NCI-H2029 (cell line): Measurements from ENCODE around the gene ZNF354C.
"Not testable (repeated sequence)": the region's sequence is repeated elsewhere in the genome, so short reads cannot be mapped to it uniquely, and the experiment has no call there.

Experiments
- DNase-seq: peaks from one replicate; lab custom pipeline; 2025; lab: John Stamatoyannopoulos, UW

Gene ZNF354C

GRCh38 chr5:179060116-179061008, at the start of gene ZNF354C:
TSS of gene ZNF354C (plus strand) at chr5:179060373. CDS start at chr5:179062069, 1,696 bp downstream.
- DNase-seq: peak; percentile 74

DNA sequence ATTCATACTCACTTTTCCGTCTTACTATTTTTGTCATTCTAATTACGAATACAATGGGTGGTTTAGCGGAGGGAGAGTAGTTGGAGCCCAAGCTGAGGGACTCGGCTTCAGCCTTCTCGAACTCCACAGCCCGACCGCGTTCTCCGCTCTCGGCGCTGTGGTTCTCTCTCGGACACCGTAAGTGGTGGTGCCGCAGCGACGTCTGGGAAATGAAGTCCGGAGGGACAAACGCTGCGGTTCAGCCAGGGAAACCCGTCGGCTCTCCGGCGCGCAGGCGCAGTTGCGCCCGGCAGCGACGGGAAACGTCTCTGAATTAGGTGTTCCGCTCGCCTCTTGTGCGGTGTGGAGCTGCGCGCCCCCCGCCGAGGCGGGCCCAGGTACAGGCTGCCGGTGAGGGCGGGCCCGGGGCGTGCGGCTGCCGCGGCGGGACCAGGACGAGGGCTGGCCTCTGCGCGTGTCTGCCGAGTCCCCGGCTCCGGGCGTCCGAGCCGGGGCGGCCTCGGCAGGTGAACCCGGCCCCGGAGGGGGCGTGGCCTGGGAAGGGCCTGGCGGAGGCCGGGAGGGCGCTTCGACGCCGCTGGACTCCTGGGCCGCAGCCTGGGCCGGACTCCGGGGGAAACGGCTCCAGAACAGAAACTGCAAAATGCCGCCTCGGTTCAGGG, 36.5 kb upstream of the ZNF354C start, which contains the start of gene ZNF879:
TSS of gene ZNF879 (plus strand) at position 277 of the 662 bp plus-strand sequence. CDS start 1,201 bp downstream, outside the sequence.
- DNase-seq: peak; percentile 90

DNA sequence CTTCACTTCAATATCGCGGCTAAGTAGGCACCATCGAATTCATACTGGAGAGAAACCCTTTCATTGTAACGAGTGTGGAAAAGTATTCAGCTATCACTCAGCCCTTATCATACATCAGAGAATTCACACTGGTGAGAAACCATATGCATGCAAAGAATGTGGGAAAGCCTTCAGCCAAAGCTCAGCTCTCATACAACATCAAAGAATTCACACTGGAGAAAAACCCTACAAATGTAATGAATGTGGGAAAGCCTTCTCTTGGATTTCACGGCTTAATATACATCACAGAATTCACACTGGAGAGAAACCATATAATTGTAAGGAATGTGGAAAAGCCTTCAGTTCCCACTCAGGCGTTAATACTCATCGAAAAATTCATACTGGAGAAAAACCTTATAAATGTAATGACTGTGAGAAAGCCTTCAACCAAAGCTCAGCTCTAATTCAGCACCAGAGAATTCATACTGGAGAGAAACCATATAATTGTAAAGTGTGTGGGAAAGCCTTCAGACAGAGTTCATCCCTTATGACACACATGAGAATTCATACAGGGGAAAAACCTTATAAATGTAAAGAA, 27.1 kb upstream of the ZNF354C start:
- DNase-seq: no peak

- DNase-seq: no peak
Measured at GRCh38 chr5:179044765-179045164, 15.4 kb upstream of the ZNF354C start.

DNA sequence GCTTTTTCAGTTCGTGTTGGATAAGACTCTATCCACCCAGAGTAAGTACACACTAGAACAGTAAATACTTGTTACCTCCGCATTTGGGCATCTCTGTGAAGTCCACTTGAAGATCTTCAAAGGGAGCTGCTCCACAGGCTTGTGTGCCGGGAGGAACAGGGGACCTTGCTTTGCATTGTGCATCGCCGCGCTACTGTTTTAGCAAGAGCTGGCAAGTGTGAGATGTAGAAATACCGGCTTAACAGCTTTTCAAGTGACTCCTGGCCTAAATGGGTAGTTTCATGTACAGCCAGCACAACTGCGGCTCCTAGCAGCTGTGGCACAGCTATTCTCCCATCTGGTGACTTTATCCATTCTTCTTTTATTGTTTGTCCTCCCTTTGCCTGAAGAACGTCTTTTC, 8.4 kb upstream of the ZNF354C start:
- no peak for DNase-seq

- no peak for DNase-seq
Measured at GRCh38 chr5:179054036-179054785, 6.0 kb upstream of the ZNF354C start.

GRCh38 chr5:179054876-179055275, 5.3 kb upstream of the ZNF354C start:
- no peak for DNase-seq

- no peak for DNase-seq
Measured at GRCh38 chr5:179055436-179055835, 4.7 kb upstream of the ZNF354C start.

DNA sequence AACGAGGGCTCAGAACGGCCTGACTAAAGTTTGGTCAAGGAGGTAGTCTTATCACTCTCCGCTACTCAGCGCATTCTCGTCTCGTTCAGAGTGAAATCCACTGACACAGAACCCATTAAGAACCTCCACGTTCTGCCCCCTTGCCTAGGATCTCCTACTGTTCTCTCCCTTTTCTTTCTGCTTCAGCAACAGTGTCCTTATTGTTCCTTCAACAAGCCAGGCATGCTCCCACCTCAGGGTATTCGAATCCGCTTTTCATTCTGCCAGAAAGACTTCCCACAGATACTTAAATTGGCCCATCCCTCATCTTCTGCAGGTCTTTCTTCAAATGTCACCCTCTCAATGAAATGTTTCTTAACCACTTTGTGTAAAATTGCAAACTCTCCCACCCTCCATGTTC, 4.3 kb upstream of the ZNF354C start:
- no peak for DNase-seq

GRCh38 chr5:179061025-179061424, 852 bp downstream of the ZNF354C start:
- no peak for DNase-seq

DNA sequence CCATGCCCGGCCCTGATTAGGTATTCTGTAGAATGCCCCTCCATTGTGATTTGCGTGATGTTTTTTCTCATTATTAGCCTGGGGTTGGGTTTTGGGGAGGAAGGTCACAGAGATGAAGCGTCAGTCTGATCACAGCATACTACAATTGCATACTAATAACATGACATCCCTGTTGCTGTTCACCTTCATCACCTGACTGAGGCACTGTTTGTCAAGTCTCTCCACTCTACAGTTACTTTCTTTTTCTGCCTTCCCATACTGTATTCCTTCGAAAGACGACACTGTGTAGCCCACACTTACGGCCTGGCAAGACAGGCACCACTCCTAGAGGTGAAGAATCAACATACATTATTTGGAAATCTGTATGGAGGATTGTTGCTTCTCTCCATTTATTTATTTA, 5.5 kb downstream of the ZNF354C start:
- no peak for DNase-seq

DNA sequence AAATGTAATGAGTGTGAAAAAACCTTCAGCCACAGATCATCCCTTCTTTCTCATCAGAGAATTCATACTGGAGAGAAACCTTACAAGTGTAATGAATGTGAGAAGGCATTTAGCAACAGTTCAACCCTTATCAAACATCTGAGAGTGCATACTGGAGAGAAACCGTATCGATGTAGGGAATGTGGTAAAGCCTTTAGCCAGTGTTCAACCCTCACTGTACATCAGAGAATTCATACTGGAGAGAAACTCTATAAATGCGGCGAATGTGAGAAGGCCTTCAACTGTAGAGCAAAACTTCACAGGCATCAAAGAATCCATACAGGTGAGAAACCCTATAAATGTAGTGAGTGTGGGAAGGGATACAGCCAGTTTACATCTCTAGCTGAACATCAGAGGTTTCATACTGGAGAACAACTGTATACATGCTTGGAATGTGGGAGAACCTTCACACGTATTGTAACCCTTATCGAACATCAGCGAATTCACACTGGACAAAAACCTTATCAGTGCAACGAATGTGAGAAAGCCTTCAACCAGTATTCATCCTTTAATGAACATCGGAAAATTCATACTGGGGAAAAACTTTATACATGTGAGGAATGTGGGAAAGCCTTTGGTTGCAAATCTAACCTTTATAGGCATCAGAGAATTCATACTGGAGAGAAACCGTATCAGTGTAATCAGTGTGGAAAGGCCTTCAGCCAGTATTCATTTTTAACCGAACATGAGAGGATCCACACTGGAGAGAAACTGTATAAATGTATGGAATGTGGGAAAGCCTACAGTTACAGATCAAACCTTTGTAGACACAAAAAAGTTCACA, 19.2 kb downstream of the ZNF354C start:
- DNase-seq: no peak

DNA sequence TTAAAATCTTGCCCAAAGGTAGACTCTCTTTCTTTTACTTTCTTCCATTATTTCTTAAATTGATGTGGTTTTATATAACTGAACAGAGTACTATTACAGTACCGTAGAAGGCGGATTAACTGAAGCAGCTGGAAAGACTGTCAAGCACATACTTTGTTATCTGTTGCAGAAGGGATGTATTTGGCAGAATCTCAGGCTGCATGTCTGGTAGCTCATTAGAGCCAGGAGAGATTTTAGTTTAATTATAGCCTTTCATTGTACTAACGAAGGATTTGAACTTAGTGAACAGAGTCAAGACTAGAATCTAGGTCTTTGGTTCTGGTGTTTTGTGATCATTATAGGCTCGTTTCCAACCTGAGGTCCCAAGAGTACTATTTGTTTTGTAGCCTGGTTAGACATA, 20.6 kb downstream of the ZNF354C start:
- DNase-seq: no peak

DNA sequence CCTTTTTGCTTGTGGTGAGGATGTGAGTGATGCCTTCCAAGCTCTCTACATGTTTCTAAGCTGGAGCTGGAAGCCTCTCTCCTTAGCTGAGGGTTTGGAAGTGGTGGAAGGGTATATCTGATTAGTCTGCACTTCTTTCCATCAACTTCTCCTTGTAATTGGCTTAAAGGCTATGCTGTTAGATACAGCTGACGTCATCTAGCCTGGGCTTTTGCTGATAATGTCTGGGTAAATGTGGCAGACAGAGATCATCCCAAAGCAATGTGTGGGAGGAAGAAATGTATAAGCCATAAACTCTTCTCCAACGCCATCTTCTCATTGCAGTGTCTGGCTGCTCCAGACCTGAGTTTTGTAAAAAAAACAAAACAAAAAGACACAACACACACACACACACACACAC, 29.3 kb downstream of the ZNF354C start:
- DNase-seq: no peak

- DNase-seq: not testable (repeated sequence)
Measured at GRCh38 chr5:179101282-179101681, 41.1 kb downstream of the ZNF354C start.

GRCh38 chr5:179110528-179110927, 50.4 kb downstream of the ZNF354C start:
- no peak for DNase-seq

- DNase-seq: no peak
Measured at GRCh38 chr5:179111267-179112207, 51.4 kb downstream of the ZNF354C start.

DNA sequence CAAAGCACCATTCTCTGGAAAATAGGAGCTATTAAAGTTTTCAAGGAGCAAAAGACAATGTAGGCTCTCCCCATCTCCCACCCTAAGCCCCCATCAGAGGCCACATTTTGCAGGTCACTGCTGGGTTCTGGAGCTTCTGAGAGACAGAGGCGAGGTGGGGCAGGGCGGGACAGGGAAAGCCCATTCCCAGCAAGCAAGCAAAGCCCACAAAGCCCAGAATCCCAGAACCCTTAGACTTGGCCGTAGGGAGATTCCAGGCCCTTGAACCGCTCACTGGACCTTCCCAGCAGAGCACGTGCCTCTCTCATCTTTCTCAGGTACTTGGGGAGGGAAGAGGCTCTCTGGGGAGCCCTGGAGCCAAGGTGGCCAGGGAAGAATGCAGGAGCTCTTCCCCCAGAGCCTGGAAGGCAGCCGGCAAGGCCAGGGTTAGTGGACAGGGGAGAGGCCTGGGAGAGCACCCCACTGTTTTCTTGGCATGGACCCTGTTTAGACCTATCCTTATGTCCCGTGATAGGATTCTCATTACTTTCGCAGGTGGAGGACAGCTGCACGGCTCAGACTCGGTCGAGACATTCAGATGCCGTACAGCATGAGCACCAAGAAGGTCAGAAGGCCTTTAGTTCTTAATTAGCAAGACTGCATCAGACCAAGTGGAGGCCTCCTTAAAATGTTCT, 52.4 kb downstream of the ZNF354C start:
- no peak for DNase-seq

DNA sequence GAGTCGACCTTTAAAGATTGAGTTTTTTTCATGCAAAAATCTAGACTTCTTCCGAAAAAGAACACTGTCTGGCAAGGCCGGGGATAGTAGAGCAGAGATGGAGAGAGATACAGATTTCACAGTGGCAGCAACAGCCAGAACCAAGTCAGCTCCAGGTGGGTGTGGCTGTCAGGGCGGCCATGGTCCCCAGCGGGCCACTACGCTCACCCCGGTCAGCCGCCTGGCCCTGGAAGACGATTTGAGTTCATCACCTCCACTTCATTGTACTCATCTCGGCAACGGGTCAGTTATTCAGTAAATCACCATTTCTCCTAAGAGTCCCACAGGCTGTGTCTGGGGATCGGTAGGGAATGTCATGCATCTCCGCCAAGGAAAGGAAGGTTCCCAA, 53.0 kb downstream of the ZNF354C start:
- no peak for DNase-seq
